G401.6 (cell line): ENCODE measurements around the gene METAP2.

Experiments used
- FAIRE-seq: peaks from 2 replicates; lab custom pipeline; 2012; peaks lifted over from hg19 to GRCh38; lab: Jason Lieb, UNC

The METAP2 gene

GRCh38 chr12:95513599-95513998, 39.6 kb downstream of the METAP2 start:
- no peak for FAIRE-seq

GRCh38 chr12:95515197-95515596, 41.2 kb downstream of the METAP2 start:
- no peak for FAIRE-seq

DNA sequence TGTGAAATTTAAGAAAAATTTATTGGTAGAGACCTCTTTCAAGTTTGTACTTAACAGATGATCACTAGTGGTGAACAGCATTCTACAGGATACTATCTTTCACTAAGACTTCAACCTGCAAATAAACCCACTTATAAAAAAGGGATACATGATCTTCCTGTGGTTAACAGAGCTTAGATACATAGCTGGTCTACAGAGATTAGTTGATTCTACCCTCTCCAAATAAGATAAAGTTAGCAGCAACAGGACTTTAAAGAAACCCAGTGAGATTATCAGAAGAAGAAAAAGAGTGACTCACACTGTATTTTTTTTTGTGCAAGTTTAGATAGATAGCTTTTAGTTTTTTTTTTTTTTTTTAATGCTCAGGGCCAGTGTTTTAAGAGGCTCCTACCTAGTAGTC, 42.8 kb downstream of the METAP2 start:
- no peak for FAIRE-seq

GRCh38 chr12:95517246-95517645, 43.3 kb downstream of the METAP2 start:
- no peak for FAIRE-seq

GRCh38 chr12:95518944-95519343, 45.0 kb downstream of the METAP2 start:
- no peak for FAIRE-seq

DNA sequence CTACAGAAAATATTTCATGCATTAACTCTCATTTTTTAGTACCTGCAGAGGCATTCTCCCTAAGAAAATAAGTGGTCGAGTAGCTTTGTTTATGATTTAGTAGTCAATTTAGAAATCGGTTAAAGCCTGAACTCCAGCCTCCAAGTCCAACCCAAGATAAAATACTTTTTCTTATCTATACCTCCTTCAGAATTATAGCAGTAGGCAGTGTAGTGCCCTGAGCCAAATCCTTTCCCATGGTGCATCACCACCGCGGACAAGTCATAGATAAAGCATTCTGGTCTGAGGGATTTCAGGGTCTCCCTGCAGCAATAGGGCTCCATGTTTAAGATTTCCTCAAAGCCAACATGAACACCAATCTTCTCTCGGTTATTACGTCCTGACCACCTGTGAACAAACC, 46.9 kb downstream of the METAP2 start:
- FAIRE-seq = no peak

DNA sequence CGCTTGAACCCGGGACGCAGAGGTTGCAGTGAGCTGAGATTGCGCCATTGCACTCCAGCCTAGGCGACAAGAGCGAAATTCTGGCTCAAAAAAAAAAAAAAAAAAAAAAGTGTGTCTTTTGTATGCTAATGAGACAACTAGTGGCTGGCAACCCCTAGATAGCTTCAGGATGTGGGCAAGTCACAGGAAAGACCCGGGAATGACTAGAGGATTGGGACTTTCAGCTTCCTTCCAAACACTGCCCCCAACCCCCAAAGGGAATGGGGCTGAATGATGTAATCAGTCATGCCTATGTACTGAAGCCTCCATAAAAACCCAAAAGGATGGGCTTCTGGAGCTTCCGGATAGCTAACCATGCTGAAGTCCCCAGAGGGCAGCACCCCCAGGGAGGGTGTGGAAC, 48.7 kb downstream of the METAP2 start:
- FAIRE-seq = no peak

DNA sequence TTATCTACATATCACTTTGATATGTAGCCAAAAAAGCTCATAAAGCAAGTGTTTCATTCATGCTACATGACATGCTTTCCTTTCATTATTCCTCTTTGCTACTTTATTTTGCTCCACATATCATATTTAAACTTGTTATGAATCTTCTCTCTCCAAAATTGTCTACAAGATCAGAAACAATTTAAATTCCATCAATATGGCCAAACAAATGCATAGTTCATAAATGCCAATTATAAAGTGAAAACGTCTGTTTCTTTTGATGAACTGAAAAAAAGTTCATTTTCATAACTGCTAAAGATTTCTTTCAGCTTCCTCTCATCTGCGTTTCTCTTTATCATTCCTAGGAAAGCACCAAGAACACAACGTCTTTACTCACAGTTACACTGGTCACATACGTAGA, 54.5 kb downstream of the METAP2 start:
- FAIRE-seq = no peak

DNA sequence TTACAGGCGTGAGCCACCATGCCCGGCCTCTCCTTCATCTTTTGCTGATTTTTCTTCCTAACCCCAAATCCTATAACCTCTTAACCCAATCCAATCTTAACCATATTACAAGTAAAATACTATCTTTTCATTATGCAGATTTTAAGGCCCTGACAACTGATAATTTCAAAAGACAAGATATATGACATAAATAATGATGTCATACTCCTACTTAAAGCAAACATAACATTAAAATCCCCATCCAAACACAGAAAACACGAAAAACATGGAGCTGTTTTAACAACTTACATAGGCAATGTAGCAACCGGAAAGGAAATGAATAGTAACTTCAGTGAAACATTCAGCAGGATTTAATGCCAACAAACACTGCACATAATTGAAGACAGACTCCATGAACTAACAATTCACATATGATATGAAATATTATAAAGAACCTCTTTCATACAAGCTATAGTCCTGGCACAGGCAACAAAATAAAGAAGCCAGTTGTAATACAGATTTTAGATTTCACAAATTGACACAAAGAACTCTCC, 55.8 kb downstream of the METAP2 start:
- no peak for FAIRE-seq

DNA sequence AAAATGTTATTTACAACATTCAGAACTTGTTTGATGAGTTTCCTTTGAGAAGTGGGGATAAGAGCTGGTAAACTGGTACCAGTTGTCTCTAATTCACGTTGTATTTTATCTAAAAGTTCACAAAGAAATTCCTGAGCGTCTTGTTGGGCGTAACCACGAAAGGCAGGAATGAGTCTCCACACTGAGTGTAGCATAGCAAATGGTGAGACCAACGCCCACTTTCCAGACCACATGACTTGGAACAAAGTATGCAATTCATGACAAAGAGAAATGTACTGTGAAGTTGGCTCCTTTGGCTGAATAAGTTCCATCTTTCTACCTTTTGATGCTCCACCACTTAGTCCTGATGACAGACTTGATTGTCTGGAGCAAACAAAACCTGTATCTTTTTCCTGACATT, 58.9 kb downstream of the METAP2 start:
- FAIRE-seq = no peak

- no peak for FAIRE-seq
Measured at GRCh38 chr12:95533985-95534384, 60.0 kb downstream of the METAP2 start.

- FAIRE-seq = peak; percentile 46
Measured at GRCh38 chr12:95538006-95538405, 64.1 kb downstream of the METAP2 start.

DNA sequence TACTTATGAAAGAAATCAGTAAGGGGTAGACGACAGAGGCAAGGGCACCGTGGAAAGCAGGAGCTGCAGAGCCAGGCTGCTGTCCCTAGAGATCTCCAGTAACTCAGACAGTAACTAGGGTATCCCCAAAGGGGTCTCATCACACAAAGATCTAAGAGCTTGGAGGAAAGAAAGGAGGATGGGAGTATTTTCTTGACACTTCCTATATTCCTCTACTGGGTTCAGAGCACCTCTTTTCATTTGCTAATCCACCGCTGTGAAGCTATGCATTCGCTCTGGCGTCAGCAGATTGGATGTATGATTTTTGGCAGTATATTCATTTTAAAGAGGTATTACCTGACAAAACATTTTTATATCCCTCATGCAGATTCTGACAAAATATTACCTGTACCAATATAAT, 64.7 kb downstream of the METAP2 start:
- no peak for FAIRE-seq

DNA sequence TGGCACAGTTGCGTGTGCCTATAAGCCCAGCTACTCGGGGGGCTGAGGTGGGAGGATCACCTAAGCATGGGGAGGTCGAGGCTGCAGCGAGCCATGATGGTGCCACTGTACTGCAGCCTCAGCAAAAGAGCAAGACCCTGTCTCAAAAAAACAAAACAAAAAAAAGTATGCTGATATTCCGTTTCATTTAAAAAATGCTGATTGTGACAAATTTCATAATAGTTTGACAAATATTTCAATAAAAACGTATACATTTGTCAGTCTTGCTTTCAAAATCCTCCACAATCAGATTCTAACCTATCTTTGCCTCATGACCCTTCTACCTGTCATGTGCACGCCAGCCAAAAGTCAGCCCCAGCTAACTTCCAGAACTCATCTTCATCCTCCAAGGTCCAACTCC, 67.5 kb downstream of the METAP2 start:
- no peak for FAIRE-seq

GRCh38 chr12:95543305-95543704, 69.4 kb downstream of the METAP2 start:
- no peak for FAIRE-seq

DNA sequence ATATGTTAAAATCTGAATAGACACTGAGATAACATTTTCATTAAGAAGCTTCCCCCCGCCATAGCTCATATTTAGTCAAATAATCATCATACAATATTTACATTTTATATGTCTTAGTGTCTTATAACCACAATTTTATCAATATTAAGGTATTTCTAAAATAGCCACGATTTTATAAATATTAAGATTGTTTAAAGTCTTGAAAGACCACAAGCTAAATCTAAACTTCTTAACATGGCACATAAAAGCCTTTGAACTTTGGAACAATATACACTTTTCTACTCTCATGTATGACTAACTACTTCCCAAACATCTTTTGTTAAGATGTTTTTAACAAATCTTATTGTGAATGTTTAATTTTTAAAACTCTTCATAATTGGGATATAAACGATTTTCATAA, 70.8 kb downstream of the METAP2 start:
- FAIRE-seq = no peak

- no peak for FAIRE-seq
Measured at GRCh38 chr12:95545303-95545702, 71.4 kb downstream of the METAP2 start.

DNA sequence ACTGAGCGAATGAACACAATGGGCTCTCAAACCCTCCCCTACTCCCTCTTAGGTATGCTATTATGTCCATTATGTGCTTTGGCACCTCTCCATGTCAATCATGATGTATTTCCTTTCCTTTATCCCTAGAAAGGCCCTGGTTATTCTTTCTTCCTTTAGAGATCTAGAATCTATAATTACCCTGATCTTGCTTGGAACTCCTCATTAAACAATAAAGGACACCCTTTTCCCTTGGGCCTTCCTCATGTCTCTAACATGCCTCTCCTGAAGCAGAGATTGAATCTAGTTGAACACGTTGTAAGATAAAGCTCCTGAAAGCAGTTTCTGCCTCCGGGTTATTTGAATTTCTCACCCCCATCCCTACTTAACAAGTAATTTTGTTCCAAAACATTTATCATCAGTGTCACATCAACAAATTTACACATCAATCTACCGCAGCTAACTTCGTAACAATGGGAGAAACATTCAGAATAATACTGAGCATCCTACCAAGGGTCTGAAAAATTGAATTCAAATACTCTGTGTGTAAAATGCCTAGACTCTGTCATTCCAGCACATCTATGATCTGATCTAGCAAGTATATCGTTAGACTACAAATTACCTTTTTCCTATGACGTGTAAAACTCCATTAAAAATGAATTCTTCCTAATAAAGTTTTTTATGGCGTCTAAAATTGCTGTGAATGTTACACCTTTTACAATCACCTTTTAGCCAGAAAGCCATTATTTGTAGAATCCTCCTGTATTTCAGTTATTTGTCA, 72.0 kb downstream of the METAP2 start:
- FAIRE-seq = peak; percentile 19

GRCh38 chr12:95546491-95546813, 72.5 kb downstream of the METAP2 start:
- FAIRE-seq = no peak

- FAIRE-seq = peak; percentile 57
Measured at GRCh38 chr12:95547522-95548055, 73.6 kb downstream of the METAP2 start.

DNA sequence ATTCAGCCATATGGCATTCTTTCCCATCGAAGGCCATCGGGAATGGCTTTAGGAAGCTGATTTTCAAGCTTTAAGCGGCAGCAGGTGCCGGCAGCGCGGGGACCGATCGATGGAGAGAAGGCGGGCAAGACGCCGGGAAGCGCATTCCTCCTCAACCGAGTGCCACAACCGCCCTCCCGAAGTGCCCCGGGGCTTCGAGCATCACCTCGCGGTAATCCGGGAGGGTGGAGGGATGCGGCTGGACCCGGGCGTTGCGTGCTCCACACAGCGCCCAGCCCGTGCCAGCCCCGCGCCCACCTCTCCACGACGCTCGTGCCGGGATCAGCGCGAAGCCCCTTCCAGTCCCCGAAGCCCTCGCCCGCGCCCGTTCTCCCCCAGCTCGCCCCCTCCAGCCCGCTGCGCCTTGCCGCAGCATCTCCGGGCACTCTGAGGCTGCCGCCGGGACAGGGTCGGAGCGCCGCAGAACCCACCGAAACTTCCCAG, 74.1 kb downstream of the METAP2 start:
- no peak for FAIRE-seq

GRCh38 chr12:95548539-95549391, 74.8 kb downstream of the METAP2 start:
- FAIRE-seq = no peak
